Keratinocyte (primary cell): ENCODE measurements around the gene COG5. TPM values are rescaled to one million over a fixed set of nuclear protein-coding genes. Genes with fewer than 3 reads are reported as not detected.

Experiments
- DNase-seq: peaks from one replicate; pipeline ENCODE4 v3.0.0-alpha.2; 2011; ENCODE audit warnings: low read depth, missing footprints, low spot score
- FAIRE-seq: peaks from 2 replicates; lab custom pipeline; 2011; peaks lifted over from hg19 to GRCh38; lab: Jason Lieb, UNC
- H2AFZ ChIP-seq: 2 replicates; pipeline ENCODE4 v1.6.0; 2012; ENCODE audit warnings: low read length, control low read depth, inconsistent platforms; ENCODE audit not compliant: control insufficient read depth
- H3K27ac ChIP-seq: 2 replicates; pipeline ENCODE4 v1.5.1; 2011; ENCODE audit warnings: low read length; ENCODE audit not compliant: control insufficient read depth, insufficient read depth
- H3K27me3 ChIP-seq: 3 replicates; pipeline ENCODE4 v1.6.0; 2011; ENCODE audit warnings: low read length; ENCODE audit not compliant: control insufficient read depth, insufficient read depth; ENCODE audit errors: extremely low read depth
- H3K36me3 ChIP-seq, 2 experiments: 2 replicates in 1 of 2; 3 replicates in 1 of 2; pipeline ENCODE4 v1.5.1; 2011; ENCODE audit warnings: low read length in 2 of 2, mild to moderate bottlenecking in 1 of 2; ENCODE audit not compliant: control insufficient read depth in 2 of 2, insufficient read depth in 2 of 2; ENCODE audit errors: extremely low read depth in 1 of 2
- H3K4me1 ChIP-seq: 3 replicates; pipeline ENCODE4 v1.5.1; 2011; ENCODE audit warnings: low read length; ENCODE audit not compliant: control insufficient read depth, insufficient read depth; ENCODE audit errors: extremely low read depth
- H3K4me2 ChIP-seq: 3 replicates; pipeline ENCODE4 v1.6.0; 2011; ENCODE audit warnings: low read depth, low read length; ENCODE audit not compliant: control insufficient read depth, insufficient read depth; ENCODE audit errors: extremely low read depth
- H3K4me3 ChIP-seq, 3 experiments: fragments of 200-600 bp in 1 of 3; sonication (generic) in 1 of 3; 2 replicates in 2 of 3; 3 replicates in 1 of 3; pipeline ENCODE4 v1.5.1; 2011 to 2016; ENCODE audit warnings: low read length in 3 of 3, mild to moderate bottlenecking in 3 of 3, control low read depth in 2 of 3, inconsistent platforms in 1 of 3, low read depth in 1 of 3, mixed read lengths in 1 of 3, mixed run types in 1 of 3, moderate library complexity in 1 of 3; ENCODE audit not compliant: control insufficient read depth in 2 of 3, insufficient read depth in 2 of 3; ENCODE audit errors: extremely low read depth in 1 of 3
- H3K79me2 ChIP-seq: 2 replicates; pipeline ENCODE4 v1.6.0; 2012; ENCODE audit warnings: low read length; ENCODE audit not compliant: control insufficient read depth, insufficient read depth
- H3K9ac ChIP-seq: 3 replicates; pipeline ENCODE4 v1.6.0; 2011; ENCODE audit warnings: low read length; ENCODE audit not compliant: control insufficient read depth, insufficient read depth; ENCODE audit errors: extremely low read depth
- H3K9me1 ChIP-seq: 3 replicates; pipeline ENCODE4 v1.6.0; 2011; ENCODE audit warnings: low read length; ENCODE audit not compliant: control insufficient read depth, insufficient read depth; ENCODE audit errors: extremely low read depth
- H3K9me3 ChIP-seq: 2 replicates; pipeline ENCODE4 v1.5.1; 2012; ENCODE audit warnings: low read depth, low read length; ENCODE audit not compliant: control insufficient read depth
- H4K20me1 ChIP-seq: 3 replicates; pipeline ENCODE4 v1.6.0; 2011; ENCODE audit warnings: low read length; ENCODE audit not compliant: control insufficient read depth, insufficient read depth; ENCODE audit errors: extremely low read depth
- EZH2 ChIP-seq: IDR thresholded peaks from one replicate; pipeline ENCODE4 v1.6.1; 2012; ENCODE audit warnings: inconsistent platforms, mild to moderate bottlenecking, low read length, moderate library complexity
- dilution Hi-C: fragments of 300-500 bp; cut with MboI; formaldehyde crosslinking; loops from one replicate; pipeline ENCODE4 v1.7.0; 2020; ENCODE audit warnings: low sequenced_read_pairs; ENCODE audit not compliant: extremely low pct_ligation_motif_present
- polyA plus RNA-seq, 5 experiments: library from polyadenylated mRNA; depleted of rRNA in 3 of 5; stranded (reverse) in 3 of 5; stranded (forward) in 1 of 5; unstranded in 1 of 5; fragments of >200 nt; gene quantifications; 1 replicate in 1 of 5; 2 replicates in 3 of 5; 3 replicates in 1 of 5; pipeline versions ENCODE4 v1.2.1 to v1.2.3, GENCODE V29; 2011 to 2012; ENCODE audit warnings: missing spikeins in 2 of 5, low read depth in 1 of 5, low replicate concordance in 1 of 5
- TF ChIP-seq, protein P1 (sequence below), 3 experiments: IDR thresholded peaks in 1 of 3; conservative IDR thresholded peaks in 1 of 3; optimal IDR thresholded peaks in 1 of 3; 2 replicates in 2 of 3; 3 replicates in 1 of 3; pipeline versions ENCODE3 to v1.5.1; 2011; ENCODE audit warnings: low read length in 3 of 3, mild to moderate bottlenecking in 3 of 3, moderate library complexity in 2 of 3, control low read depth in 1 of 3, inconsistent platforms in 1 of 3; ENCODE audit not compliant: insufficient read depth in 2 of 3; ENCODE audit errors: extremely low read depth in 1 of 3

The COG5 gene
- polyA plus RNA-seq, 1 donor (not counting 4 experiments of a cell fraction or from before 2014, with no cell fraction given) = 50.7 TPM

GRCh38 chr7:107315716-107316220 is 248.0 kb downstream of the COG5 start:
- H3K36me3 ChIP-seq = no peaks in the 10 kb centered on the region
- no peak overlapping the region for H2AFZ ChIP-seq
- peaks cover 2% of the 10 kb centered on the region for H3K4me1 ChIP-seq
- no peak overlapping the region for H3K4me2 ChIP-seq
- no peaks in the 10 kb centered on the region for H3K79me2 ChIP-seq
- no peaks in the 10 kb centered on the region for H3K27me3 ChIP-seq
- no peaks in the 10 kb centered on the region for H4K20me1 ChIP-seq
- H3K4me3 ChIP-seq = no peak overlapping the region
- H3K27ac ChIP-seq = no peak overlapping the region
- DNase-seq = no peak
- no peak overlapping the region for H3K9ac ChIP-seq
- dilution Hi-C loops = no loop called here
- TF ChIP-seq, protein P1, sequence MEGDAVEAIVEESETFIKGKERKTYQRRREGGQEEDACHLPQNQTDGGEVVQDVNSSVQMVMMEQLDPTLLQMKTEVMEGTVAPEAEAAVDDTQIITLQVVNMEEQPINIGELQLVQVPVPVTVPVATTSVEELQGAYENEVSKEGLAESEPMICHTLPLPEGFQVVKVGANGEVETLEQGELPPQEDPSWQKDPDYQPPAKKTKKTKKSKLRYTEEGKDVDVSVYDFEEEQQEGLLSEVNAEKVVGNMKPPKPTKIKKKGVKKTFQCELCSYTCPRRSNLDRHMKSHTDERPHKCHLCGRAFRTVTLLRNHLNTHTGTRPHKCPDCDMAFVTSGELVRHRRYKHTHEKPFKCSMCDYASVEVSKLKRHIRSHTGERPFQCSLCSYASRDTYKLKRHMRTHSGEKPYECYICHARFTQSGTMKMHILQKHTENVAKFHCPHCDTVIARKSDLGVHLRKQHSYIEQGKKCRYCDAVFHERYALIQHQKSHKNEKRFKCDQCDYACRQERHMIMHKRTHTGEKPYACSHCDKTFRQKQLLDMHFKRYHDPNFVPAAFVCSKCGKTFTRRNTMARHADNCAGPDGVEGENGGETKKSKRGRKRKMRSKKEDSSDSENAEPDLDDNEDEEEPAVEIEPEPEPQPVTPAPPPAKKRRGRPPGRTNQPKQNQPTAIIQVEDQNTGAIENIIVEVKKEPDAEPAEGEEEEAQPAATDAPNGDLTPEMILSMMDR (optimal IDR thresholded peaks at IDR 0.05 in 1 of 3, IDR thresholded peaks at IDR 0.05 in 1 of 3, conservative IDR thresholded peaks at IDR 0.05 in 1 of 3; ENCODE audit: extremely low read depth in 1 of 3, insufficient read depth in 2 of 3, low read length in 3 of 3) = no peak
- no peak for TF ChIP-seq EZH2
- H3K9me1 ChIP-seq = no peaks in the 10 kb centered on the region
- FAIRE-seq = no peak
- H3K9me3 ChIP-seq = no peaks in the 10 kb centered on the region

GRCh38 chr7:107313355-107313754 is 250.4 kb downstream of the COG5 start:
- Histone ChIP-seq H3K9me3 (no peaks in the 10 kb centered on the region), H3K27me3 (no peaks in the 10 kb centered on the region), H4K20me1 (no peaks in the 10 kb centered on the region), H3K36me3 (no peaks in the 10 kb centered on the region), H3K9me1 (no peaks in the 10 kb centered on the region), H3K27ac (no peak overlapping the region), H3K9ac (no peak overlapping the region), H3K4me2 (no peak overlapping the region), H2AFZ (no peak overlapping the region), H3K4me1 (peaks cover 2% of the 10 kb centered on the region), H3K4me3 (no peak overlapping the region), H3K79me2 (no peaks in the 10 kb centered on the region)
- FAIRE-seq (no peak), DNase-seq (no peak)
- TF ChIP-seq EZH2 = no peak
- TF ChIP-seq, protein P1 (optimal IDR thresholded peaks at IDR 0.05 in 1 of 3, IDR thresholded peaks at IDR 0.05 in 1 of 3, conservative IDR thresholded peaks at IDR 0.05 in 1 of 3; ENCODE audit: extremely low read depth in 1 of 3, insufficient read depth in 2 of 3, low read length in 3 of 3) = no peak
- dilution Hi-C loops = no loop called here
